Activated B cell treated with CpG ODN at 0.5 μM for 24 hours (primary cell): ENCODE measurements around the gene R3HDM1. TPM values are rescaled to one million over a fixed set of nuclear protein-coding genes. Genes with fewer than 3 reads are reported as not detected.

Experiments used
- ATAC-seq: fragments of 200-7000 bp; cut with Tn5 transposase; one replicate; pipeline ENCODE4 v1.10.0; 2021; ENCODE audit warnings: low read depth, mild to moderate bottlenecking, moderate library complexity
- CTCF ChIA-PET: fragments of 350-600 bp; sonication (Branson Sonifier 250); formaldehyde crosslinking; loops from one replicate; lab custom pipeline; 2021; ENCODE audit warnings: antibody characterized with exemption; lab: Charles Lee
- POLR2A ChIA-PET: fragments of 350-600 bp; sonication (Branson Sonifier 250); formaldehyde crosslinking; loops from one replicate; lab custom pipeline; 2021; ENCODE audit warnings: antibody characterized with exemption; lab: Charles Lee
- DNase-seq: peaks from one replicate; pipeline ENCODE4 v3.0.0; 2022
- H3K27ac Mint-ChIP-seq: one replicate; pipeline ENCODE4 v1.8.0; 2020; ENCODE audit warnings: mixed read lengths
- H3K27me3 Mint-ChIP-seq: one replicate; pipeline ENCODE4 v1.8.0; 2021; ENCODE audit warnings: mixed read lengths
- H3K36me3 Mint-ChIP-seq: one replicate; pipeline ENCODE4 v1.8.0; 2021; ENCODE audit warnings: low read depth, mixed read lengths
- H3K4me1 Mint-ChIP-seq: one replicate; pipeline ENCODE4 v1.8.0; 2021; ENCODE audit warnings: mixed read lengths
- H3K4me3 Mint-ChIP-seq: one replicate; pipeline ENCODE4 v1.8.0; 2020; ENCODE audit warnings: mild to moderate bottlenecking, mixed read lengths
- H3K9me3 Mint-ChIP-seq: one replicate; pipeline ENCODE4 v1.8.0; 2020; ENCODE audit warnings: mixed read lengths
- intact Hi-C: fragments of 100-400 bp; cut with micrococcal nuclease; formaldehyde crosslinking; loops from one replicate; pipeline ENCODE4 v1.15.1; 2024
- total RNA-seq: library from RNA; stranded (reverse); gene quantifications from 2 replicates; pipeline ENCODE4 v1.2.3, GENCODE V29; 2022
- TF ChIP-seq, protein P1 (sequence below): fragments of 200-600 bp; IDR thresholded peaks from one replicate; pipeline ENCODE4 v1.8.0; 2022; ENCODE audit warnings: antibody characterized with exemption, mild to moderate bottlenecking

The R3HDM1 gene
- total RNA-seq, 1 donor from 2014 or later: 49.8 TPM

DNA sequence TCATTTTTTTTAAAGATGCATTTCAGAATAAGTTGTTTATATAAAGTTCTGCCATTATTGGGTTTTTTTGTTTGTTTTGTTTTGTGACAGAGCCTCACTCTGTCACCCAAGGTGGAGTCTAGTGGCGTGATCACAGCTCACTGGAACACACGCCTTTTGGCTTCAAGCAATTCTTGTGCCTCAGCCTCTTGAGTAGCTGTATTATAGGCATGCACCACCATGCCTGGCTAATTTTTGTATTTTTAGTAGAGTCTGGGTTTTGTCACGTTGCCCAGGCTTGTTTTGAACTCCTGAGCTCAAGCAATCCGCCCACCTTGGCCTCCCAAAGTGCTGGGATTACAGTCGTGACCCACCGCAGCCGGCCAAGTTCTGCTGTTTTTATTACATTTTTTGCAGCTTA is 72.3 kb downstream of the R3HDM1 start:
- Mint-ChIP-seq H3K9me3 (no peaks in the 10 kb centered on the region), H3K4me3 (no peak overlapping the region), H3K36me3 (peaks cover 35% of the 10 kb centered on the region), H3K4me1 (no peaks in the 10 kb centered on the region), H3K27ac (no peak overlapping the region), H3K27me3 (no peaks in the 10 kb centered on the region)
- POLR2A ChIA-PET: no interaction called here
- intact Hi-C loops: no loop called here
- CTCF ChIA-PET: no interaction called here
- TF ChIP-seq, protein P1, sequence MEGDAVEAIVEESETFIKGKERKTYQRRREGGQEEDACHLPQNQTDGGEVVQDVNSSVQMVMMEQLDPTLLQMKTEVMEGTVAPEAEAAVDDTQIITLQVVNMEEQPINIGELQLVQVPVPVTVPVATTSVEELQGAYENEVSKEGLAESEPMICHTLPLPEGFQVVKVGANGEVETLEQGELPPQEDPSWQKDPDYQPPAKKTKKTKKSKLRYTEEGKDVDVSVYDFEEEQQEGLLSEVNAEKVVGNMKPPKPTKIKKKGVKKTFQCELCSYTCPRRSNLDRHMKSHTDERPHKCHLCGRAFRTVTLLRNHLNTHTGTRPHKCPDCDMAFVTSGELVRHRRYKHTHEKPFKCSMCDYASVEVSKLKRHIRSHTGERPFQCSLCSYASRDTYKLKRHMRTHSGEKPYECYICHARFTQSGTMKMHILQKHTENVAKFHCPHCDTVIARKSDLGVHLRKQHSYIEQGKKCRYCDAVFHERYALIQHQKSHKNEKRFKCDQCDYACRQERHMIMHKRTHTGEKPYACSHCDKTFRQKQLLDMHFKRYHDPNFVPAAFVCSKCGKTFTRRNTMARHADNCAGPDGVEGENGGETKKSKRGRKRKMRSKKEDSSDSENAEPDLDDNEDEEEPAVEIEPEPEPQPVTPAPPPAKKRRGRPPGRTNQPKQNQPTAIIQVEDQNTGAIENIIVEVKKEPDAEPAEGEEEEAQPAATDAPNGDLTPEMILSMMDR: no peak
- DNase-seq (no peak), ATAC-seq (no peak)

DNA sequence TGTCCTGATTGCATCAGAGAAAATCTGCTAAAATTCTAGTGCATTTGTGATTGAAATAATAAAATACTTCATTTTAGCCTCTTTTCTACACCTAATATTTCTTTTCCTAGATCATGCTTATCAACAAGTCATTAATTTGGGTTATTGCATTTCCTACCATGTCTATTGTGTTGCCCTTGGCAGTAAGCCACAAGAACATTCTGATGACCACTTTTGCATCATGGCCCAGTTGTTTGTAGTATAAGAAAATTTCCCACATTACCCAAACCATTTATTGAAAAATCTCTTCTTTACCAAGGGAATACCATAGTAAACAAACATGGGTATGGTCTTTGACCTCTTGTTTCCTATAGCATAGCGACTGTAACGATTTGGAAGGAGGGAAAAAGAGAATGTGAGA is 76.3 kb downstream of the R3HDM1 start:
- ChIA-PET CTCF (no interaction called here), POLR2A (no interaction called here)
- H3K36me3 Mint-ChIP-seq: peaks cover 45% of the 10 kb centered on the region
- no peak overlapping the region for H3K4me3 Mint-ChIP-seq
- no peak for DNase-seq
- H3K9me3 Mint-ChIP-seq: no peaks in the 10 kb centered on the region
- no peak for ATAC-seq
- no peak overlapping the region for H3K27ac Mint-ChIP-seq
- intact Hi-C loops: no loop called here
- H3K27me3 Mint-ChIP-seq: no peaks in the 10 kb centered on the region
- H3K4me1 Mint-ChIP-seq: no peaks in the 10 kb centered on the region
- TF ChIP-seq, protein P1: no peak

DNA sequence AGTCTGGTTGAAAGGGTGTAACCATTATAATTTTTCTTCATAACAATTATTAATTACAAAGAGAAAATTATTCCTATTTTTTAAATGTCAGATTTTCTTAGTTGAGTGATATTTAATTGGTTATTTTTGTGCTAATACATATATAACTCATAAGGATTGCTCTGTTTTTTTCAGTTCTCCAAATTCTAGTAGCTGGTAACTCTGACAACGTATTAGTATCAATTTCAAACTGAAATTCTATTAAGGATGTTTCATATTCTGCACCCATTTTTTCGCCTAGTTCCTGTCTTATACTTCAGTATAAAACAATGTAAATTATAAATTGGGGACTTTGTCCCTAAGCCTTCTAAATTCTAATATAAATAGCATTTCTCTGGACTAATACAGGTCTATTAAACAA is 81.0 kb downstream of the R3HDM1 start:
- no peaks in the 10 kb centered on the region for H3K4me1 Mint-ChIP-seq
- no peak overlapping the region for H3K27ac Mint-ChIP-seq
- TF ChIP-seq, protein P1: no peak

DNA sequence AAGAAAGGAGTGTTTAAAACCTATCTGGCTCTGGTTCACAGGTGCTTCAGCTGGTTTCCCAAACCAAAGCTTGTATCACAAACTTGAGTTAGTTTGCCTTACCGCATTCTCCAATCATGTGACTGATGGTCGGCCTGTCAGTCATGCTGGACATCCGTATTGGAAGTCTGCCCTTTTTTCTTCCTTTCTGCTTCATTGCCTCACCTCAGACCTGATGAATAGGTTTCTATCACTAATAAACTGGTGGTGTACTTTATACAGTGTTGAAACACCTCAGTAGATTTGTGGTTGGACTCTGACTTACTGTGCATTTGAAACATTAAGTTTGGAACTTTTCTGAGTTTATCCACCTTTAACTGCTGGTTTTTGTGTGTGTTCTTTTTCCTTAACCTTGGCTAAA is 84.1 kb downstream of the R3HDM1 start:
- CTCF ChIA-PET: no interaction called here
- intact Hi-C loops: no loop called here
- Mint-ChIP-seq H3K4me1 (no peaks in the 10 kb centered on the region), H3K9me3 (no peaks in the 10 kb centered on the region), H3K36me3 (peaks cover 8% of the 10 kb centered on the region), H3K27me3 (no peaks in the 10 kb centered on the region), H3K27ac (no peak overlapping the region), H3K4me3 (no peak overlapping the region)
- ATAC-seq: no peak
- DNase-seq: no peak
- POLR2A ChIA-PET: no interaction called here
- TF ChIP-seq, protein P1: no peak

More for the DNA sequence above, 81.0 kb downstream of the R3HDM1 start:
- H3K36me3 Mint-ChIP-seq: peaks cover 23% of the 10 kb centered on the region
- no peak for DNase-seq
- ChIA-PET CTCF (no interaction called here), POLR2A (no interaction called here)
- H3K9me3 Mint-ChIP-seq: no peaks in the 10 kb centered on the region
- intact Hi-C loops: no loop called here
- H3K27me3 Mint-ChIP-seq: no peaks in the 10 kb centered on the region
- ATAC-seq: no peak
- H3K4me3 Mint-ChIP-seq: no peak overlapping the region

DNA sequence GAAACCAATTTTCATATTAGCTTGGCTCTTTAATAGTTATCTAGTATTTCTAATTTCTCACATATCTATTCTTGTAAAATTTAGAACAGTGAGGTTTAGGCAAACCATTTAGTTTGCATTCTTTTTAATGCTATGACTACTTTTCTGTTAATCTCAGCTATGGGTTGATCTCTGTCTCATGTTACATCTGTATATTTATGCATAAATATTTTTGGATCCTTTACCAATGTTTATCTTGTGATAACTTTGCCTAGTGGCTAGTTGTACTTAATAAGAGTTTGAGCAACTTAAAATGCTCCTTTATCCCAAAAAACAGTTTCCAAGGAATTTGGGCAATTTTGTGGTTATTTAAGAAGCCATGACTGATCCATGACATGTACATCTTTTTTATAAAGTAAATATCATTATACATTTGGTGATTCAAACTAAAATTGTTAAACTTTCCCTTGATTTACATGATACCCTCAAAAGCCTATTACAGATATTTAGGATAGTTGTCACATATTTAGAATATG is 86.3 kb downstream of the R3HDM1 start:
- ChIA-PET POLR2A (no interaction called here), CTCF (no interaction called here)
- no peaks in the 10 kb centered on the region for H3K9me3 Mint-ChIP-seq
- H3K27ac Mint-ChIP-seq: no peak overlapping the region
- ATAC-seq (no peak), DNase-seq (no peak)
- TF ChIP-seq, protein P1: no peak
- no peaks in the 10 kb centered on the region for H3K4me1 Mint-ChIP-seq
- no peak overlapping the region for H3K4me3 Mint-ChIP-seq
- intact Hi-C loops: no loop called here
- H3K36me3 Mint-ChIP-seq: peaks cover 12% of the 10 kb centered on the region
- no peaks in the 10 kb centered on the region for H3K27me3 Mint-ChIP-seq
